GM23338 (cell line): ENCODE results near the gene KIAA1755. TPM values are rescaled to one million over a fixed set of nuclear protein-coding genes. Genes with fewer than 3 reads are reported as not detected.

ENCODE experiments used
- ATAC-seq: fragments of 200-7000 bp; cut with Tn5 transposase; 3 replicates; pipeline ENCODE4 v1.9.1; 2020
- DNase-seq: peaks from one replicate; pipeline ENCODE4 v3.0.0-alpha.2; 2015; ENCODE audit warnings: low spot score
- H2AFZ ChIP-seq: fragments of 200-600 bp; sonication (generic); 2 replicates; pipeline ENCODE4 v1.8.0; 2016; ENCODE audit warnings: antibody characterized with exemption, mild to moderate bottlenecking, moderate library complexity
- H3F3A ChIP-seq: fragments of 200-600 bp; sonication (generic); replicated peaks from 2 replicates; pipeline ENCODE4 v1.8.0; 2017; ENCODE audit warnings: antibody characterized with exemption, mixed run types, low read depth
- H3K27ac ChIP-seq: fragments of 200-600 bp; sonication (generic); 2 replicates; pipeline ENCODE4 v1.6.1; 2016; ENCODE audit warnings: low read depth
- H3K27me3 ChIP-seq: fragments of 200-600 bp; sonication (generic); 2 replicates; pipeline ENCODE4 v1.8.0; 2016; ENCODE audit warnings: mild to moderate bottlenecking, mixed run types, moderate library complexity; ENCODE audit not compliant: insufficient read depth
- H3K36me3 ChIP-seq: fragments of 200-600 bp; sonication (generic); 2 replicates; pipeline ENCODE4 v1.8.0; 2016; ENCODE audit warnings: mild to moderate bottlenecking; ENCODE audit not compliant: insufficient read depth
- H3K4me1 ChIP-seq: fragments of 200-600 bp; sonication (generic); 2 replicates; pipeline ENCODE4 v1.8.0; 2016; ENCODE audit warnings: mild to moderate bottlenecking, moderate library complexity; ENCODE audit not compliant: insufficient read depth
- H3K4me2 ChIP-seq: fragments of 200-600 bp; sonication (generic); 2 replicates; pipeline ENCODE4 v1.7.1; 2017; ENCODE audit warnings: mixed run types
- H3K4me3 ChIP-seq: fragments of 200-600 bp; sonication (generic); 2 replicates; pipeline ENCODE4 v1.6.1; 2016; ENCODE audit warnings: mixed run types
- H3K79me2 ChIP-seq: fragments of 200-600 bp; sonication (generic); replicated peaks from 2 replicates; pipeline ENCODE4 v1.8.0; 2017; ENCODE audit warnings: mild to moderate bottlenecking; ENCODE audit not compliant: insufficient read depth
- H3K9me2 ChIP-seq: fragments of 200-600 bp; sonication (generic); 2 replicates; pipeline ENCODE4 v1.8.0; 2017; ENCODE audit not compliant: insufficient read depth
- H4K20me1 ChIP-seq: fragments of 200-600 bp; sonication (generic); replicated peaks from 2 replicates; pipeline ENCODE4 v1.8.0; 2017; ENCODE audit warnings: mild to moderate bottlenecking; ENCODE audit not compliant: insufficient read depth
- H3K27ac Mint-ChIP-seq: 2 replicates; pipeline ENCODE4 v1.8.0; 2020; ENCODE audit warnings: inconsistent platforms, mild to moderate bottlenecking, moderate library complexity, mixed read lengths
- H3K27me3 Mint-ChIP-seq: 3 replicates; pipeline ENCODE4 v1.8.0; 2022; ENCODE audit warnings: low read depth, mild to moderate bottlenecking, moderate library complexity, mixed read lengths, inconsistent platforms; ENCODE audit not compliant: insufficient read depth, poor library complexity
- H3K36me3 Mint-ChIP-seq: 3 replicates; pipeline ENCODE4 v1.8.0; 2021; ENCODE audit warnings: low read depth, mild to moderate bottlenecking, inconsistent platforms, moderate library complexity, mixed read lengths
- H3K4me1 Mint-ChIP-seq: 3 replicates; pipeline ENCODE4 v1.8.0; 2020; ENCODE audit warnings: mild to moderate bottlenecking, inconsistent platforms, mixed read lengths
- H3K4me3 Mint-ChIP-seq: 3 replicates; pipeline ENCODE4 v1.8.0; 2021; ENCODE audit warnings: moderate library complexity, mild to moderate bottlenecking, inconsistent platforms, mixed read lengths
- H3K9me3 Mint-ChIP-seq: 3 replicates; pipeline ENCODE4 v1.8.0; 2020; ENCODE audit warnings: moderate library complexity, mild to moderate bottlenecking, inconsistent platforms, mixed read lengths
- EZH2phosphoT487 ChIP-seq: fragments of 200-600 bp; sonication (generic); IDR thresholded peaks from one replicate; pipeline ENCODE4 v1.8.1; 2018; ENCODE audit warnings: antibody characterized with exemption; ENCODE audit not compliant: unreplicated experiment
- NANOG ChIP-seq: IDR thresholded peaks from 2 replicates; pipeline ENCODE4 v1.6.1; 2016; ENCODE audit warnings: antibody characterized with exemption, borderline replicate concordance
- polyA plus RNA-seq: library from polyadenylated mRNA; unstranded; fragments of >200 nt; fragmentation: Nextera tagmentation; extraction: Ambion mirVana; gene quantifications from 2 replicates; pipeline ENCODE4 v1.2.1, GENCODE V29; 2016
- total RNA-seq: library from RNA; depleted of rRNA; stranded (reverse); fragments of >200 nt; shearing (Covaris generic); gene quantifications from 2 replicates; pipeline ENCODE4 v1.2.3, GENCODE V29; 2014
- TF ChIP-seq, protein P1 (sequence below): fragments of 250-450 bp; sonication (Bioruptor Pico); IDR thresholded peaks from 2 replicates; pipeline ENCODE4 v1.5.0; 2020; ENCODE audit warnings: mild to moderate bottlenecking, moderate library complexity
- TF ChIP-seq, protein P2 (sequence below): IDR thresholded peaks from 2 replicates; pipeline ENCODE4 v1.6.1; 2016; ENCODE audit warnings: antibody characterized with exemption
- TF ChIP-seq, protein P3 (sequence below), 2 experiments: fragments of 200-600 bp in 1 of 2; sonication (generic) in 1 of 2; conservative IDR thresholded peaks; 2 replicates each; pipeline versions ENCODE4 v1.5.1 to v1.6.1; 2016 to 2017; ENCODE audit warnings: antibody characterized with exemption in 2 of 2, low read depth in 2 of 2, mild to moderate bottlenecking in 2 of 2, moderate library complexity in 1 of 2

The KIAA1755 gene
- total and polyA plus RNA-seq, 2 experiments from 2014 or later, result 0.28 TPM; not detected in 1

DNA sequence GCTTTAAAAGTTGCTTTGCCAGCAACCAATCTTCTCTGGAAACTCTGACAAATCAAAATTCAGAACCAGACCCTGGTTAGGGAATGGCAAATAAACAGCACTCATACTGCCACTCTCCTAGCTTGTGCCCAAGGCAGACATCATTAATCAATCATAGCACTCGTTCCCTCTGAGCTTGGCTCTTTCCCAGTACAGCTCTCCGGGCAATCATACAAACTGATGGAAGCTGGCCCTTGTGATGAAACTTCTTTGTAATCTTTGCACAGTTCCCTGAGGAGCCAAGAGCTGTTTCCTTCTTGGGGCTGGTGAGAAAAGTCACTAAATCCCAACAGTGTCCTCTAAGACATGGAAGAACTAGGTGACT, 34.7 kb downstream of the KIAA1755 start (continued):
- TF ChIP-seq, protein P1, sequence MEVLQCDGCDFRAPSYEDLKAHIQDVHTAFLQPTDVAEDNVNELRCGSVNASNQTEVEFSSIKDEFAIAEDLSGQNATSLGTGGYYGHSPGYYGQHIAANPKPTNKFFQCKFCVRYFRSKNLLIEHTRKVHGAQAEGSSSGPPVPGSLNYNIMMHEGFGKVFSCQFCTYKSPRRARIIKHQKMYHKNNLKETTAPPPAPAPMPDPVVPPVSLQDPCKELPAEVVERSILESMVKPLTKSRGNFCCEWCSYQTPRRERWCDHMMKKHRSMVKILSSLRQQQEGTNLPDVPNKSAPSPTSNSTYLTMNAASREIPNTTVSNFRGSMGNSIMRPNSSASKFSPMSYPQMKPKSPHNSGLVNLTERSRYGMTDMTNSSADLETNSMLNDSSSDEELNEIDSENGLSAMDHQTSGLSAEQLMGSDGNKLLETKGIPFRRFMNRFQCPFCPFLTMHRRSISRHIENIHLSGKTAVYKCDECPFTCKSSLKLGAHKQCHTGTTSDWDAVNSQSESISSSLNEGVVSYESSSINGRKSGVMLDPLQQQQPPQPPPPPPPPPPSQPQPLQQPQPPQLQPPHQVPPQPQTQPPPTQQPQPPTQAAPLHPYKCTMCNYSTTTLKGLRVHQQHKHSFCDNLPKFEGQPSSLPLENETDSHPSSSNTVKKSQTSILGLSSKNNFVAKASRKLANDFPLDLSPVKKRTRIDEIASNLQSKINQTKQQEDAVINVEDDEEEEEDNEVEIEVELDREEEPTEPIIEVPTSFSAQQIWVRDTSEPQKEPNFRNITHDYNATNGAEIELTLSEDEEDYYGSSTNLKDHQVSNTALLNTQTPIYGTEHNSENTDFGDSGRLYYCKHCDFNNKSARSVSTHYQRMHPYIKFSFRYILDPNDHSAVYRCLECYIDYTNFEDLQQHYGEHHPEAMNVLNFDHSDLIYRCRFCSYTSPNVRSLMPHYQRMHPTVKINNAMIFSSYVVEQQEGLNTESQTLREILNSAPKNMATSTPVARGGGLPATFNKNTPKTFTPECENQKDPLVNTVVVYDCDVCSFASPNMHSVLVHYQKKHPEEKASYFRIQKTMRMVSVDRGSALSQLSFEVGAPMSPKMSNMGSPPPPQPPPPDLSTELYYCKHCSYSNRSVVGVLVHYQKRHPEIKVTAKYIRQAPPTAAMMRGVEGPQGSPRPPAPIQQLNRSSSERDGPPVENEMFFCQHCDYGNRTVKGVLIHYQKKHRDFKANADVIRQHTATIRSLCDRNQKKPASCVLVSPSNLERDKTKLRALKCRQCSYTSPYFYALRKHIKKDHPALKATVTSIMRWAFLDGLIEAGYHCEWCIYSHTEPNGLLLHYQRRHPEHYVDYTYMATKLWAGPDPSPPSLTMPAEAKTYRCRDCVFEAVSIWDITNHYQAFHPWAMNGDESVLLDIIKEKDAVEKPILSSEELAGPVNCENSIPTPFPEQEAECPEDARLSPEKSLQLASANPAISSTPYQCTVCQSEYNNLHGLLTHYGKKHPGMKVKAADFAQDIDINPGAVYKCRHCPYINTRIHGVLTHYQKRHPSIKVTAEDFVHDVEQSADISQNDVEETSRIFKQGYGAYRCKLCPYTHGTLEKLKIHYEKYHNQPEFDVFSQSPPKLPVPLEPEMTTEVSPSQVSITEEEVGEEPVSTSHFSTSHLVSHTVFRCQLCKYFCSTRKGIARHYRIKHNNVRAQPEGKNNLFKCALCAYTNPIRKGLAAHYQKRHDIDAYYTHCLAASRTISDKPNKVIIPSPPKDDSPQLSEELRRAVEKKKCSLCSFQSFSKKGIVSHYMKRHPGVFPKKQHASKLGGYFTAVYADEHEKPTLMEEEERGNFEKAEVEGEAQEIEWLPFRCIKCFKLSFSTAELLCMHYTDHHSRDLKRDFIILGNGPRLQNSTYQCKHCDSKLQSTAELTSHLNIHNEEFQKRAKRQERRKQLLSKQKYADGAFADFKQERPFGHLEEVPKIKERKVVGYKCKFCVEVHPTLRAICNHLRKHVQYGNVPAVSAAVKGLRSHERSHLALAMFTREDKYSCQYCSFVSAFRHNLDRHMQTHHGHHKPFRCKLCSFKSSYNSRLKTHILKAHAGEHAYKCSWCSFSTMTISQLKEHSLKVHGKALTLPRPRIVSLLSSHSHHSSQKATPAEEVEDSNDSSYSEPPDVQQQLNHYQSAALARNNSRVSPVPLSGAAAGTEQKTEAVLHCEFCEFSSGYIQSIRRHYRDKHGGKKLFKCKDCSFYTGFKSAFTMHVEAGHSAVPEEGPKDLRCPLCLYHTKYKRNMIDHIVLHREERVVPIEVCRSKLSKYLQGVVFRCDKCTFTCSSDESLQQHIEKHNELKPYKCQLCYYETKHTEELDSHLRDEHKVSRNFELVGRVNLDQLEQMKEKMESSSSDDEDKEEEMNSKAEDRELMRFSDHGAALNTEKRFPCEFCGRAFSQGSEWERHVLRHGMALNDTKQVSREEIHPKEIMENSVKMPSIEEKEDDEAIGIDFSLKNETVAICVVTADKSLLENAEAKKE (CRISPR knock-in tag), result no peak

DNA sequence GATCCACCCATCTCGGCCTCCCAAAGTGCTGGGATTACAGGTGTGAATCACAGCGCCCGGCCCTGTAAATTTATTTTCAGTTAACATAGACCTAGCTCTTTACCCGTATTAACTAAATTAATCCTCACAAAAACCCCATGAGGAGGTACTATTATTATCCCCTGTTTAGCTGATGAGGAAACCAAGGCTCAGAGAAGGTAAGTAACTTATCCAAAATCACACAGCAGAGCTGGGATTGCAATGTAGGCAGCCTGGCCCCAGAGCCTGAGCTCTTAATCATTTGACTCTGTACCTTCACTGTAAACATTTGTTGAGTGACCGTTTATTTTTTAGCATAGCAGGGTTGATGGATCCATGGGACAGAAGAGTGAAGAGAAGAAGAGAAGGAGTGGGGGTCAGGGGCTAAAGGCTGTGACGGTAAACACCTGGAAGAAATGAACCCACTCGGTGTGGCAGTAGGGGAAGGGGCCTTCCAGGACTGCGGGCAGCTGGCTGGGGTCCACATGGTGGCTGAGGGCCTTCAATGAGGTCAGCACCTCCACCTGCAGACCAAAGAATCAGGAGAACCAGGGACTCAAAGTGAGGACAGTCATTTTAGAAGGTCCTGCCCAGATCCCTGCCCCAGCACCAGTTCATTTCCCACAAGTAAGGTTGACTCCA, 35.2 kb downstream of the KIAA1755 start:
- Mint-ChIP-seq H3K27ac (no peak overlapping the region), H3K36me3 (no peaks in the 10 kb centered on the region), H3K4me1 (no peaks in the 10 kb centered on the region; the same call in 2 of the 3 replicates), H3K4me3 (no peak overlapping the region), H3K9me3 (no peaks in the 10 kb centered on the region), H3K27me3 (peaks cover 10% of the 10 kb centered on the region)
- no peak for ATAC-seq
- no peaks in the 10 kb centered on the region for H3K9me2 ChIP-seq
- H3K4me2 ChIP-seq, result no peak overlapping the region
- TF ChIP-seq, protein P2, sequence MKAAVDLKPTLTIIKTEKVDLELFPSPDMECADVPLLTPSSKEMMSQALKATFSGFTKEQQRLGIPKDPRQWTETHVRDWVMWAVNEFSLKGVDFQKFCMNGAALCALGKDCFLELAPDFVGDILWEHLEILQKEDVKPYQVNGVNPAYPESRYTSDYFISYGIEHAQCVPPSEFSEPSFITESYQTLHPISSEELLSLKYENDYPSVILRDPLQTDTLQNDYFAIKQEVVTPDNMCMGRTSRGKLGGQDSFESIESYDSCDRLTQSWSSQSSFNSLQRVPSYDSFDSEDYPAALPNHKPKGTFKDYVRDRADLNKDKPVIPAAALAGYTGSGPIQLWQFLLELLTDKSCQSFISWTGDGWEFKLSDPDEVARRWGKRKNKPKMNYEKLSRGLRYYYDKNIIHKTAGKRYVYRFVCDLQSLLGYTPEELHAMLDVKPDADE, result no peak
- TF ChIP-seq EZH2phosphoT487 (no peak), NANOG (no peak)
- TF ChIP-seq, protein P3, sequence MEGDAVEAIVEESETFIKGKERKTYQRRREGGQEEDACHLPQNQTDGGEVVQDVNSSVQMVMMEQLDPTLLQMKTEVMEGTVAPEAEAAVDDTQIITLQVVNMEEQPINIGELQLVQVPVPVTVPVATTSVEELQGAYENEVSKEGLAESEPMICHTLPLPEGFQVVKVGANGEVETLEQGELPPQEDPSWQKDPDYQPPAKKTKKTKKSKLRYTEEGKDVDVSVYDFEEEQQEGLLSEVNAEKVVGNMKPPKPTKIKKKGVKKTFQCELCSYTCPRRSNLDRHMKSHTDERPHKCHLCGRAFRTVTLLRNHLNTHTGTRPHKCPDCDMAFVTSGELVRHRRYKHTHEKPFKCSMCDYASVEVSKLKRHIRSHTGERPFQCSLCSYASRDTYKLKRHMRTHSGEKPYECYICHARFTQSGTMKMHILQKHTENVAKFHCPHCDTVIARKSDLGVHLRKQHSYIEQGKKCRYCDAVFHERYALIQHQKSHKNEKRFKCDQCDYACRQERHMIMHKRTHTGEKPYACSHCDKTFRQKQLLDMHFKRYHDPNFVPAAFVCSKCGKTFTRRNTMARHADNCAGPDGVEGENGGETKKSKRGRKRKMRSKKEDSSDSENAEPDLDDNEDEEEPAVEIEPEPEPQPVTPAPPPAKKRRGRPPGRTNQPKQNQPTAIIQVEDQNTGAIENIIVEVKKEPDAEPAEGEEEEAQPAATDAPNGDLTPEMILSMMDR (conservative IDR thresholded peaks at IDR 0.05; ENCODE audit: low read depth in 2 of 2), result no peak
- H3K4me3 ChIP-seq, result no peak overlapping the region
- no peak for DNase-seq
- H3K27ac ChIP-seq, result no peak overlapping the region
- no peaks in the 10 kb centered on the region for H3F3A ChIP-seq
- no peaks in the 10 kb centered on the region for H3K4me1 ChIP-seq
- H3K36me3 ChIP-seq, result no peaks in the 10 kb centered on the region
- H2AFZ ChIP-seq, result no peak overlapping the region
- no peaks in the 10 kb centered on the region for H4K20me1 ChIP-seq
- H3K27me3 ChIP-seq, result no peaks in the 10 kb centered on the region
- no peaks in the 10 kb centered on the region for H3K79me2 ChIP-seq
